Neural cell (in vitro differentiated cells): ENCODE measurements around the gene LHFPL4. TPM values are rescaled to one million over a fixed set of nuclear protein-coding genes. Genes with fewer than 3 reads are reported as not detected.

ENCODE experiments used
- H2AFZ ChIP-seq: fragments of 200-600, 300-800 bp; sonication (generic), shearing (Covaris generic); 2 replicates; pipeline ENCODE4 v1.6.0; 2014; ENCODE audit warnings: low read depth, mild to moderate bottlenecking, antibody characterized with exemption, low read length, moderate library complexity
- H3F3A ChIP-seq: fragments of 200-600 bp; shearing (Covaris generic); 2 replicates; pipeline ENCODE4 v1.6.1; 2016; ENCODE audit warnings: mild to moderate bottlenecking, moderate library complexity, mixed read lengths, antibody characterized with exemption, low read length; ENCODE audit not compliant: insufficient read depth, poor library complexity, severe bottlenecking
- H3K27ac ChIP-seq: fragments of 200-600, 300-800 bp; sonication (generic), shearing (Covaris generic); 2 replicates; pipeline ENCODE4 v1.5.1; 2014; ENCODE audit warnings: mild to moderate bottlenecking, low read length, moderate library complexity
- H3K27me3 ChIP-seq: fragments of 300-800, 200-600 bp; sonication (generic), shearing (Covaris generic); 2 replicates; pipeline ENCODE4 v1.6.0; 2014; ENCODE audit warnings: mild to moderate bottlenecking, low read depth, low read length, moderate library complexity; ENCODE audit not compliant: insufficient read depth
- H3K36me3 ChIP-seq: fragments of 300-800, 200-600 bp; sonication (generic), shearing (Covaris generic); 2 replicates; pipeline ENCODE4 v1.5.1; 2014; ENCODE audit warnings: mild to moderate bottlenecking, antibody characterized with exemption, low read length, moderate library complexity; ENCODE audit not compliant: insufficient read depth
- H3K4me2 ChIP-seq: fragments of 300-800, 200-600 bp; sonication (generic), shearing (Covaris generic); 2 replicates; pipeline ENCODE4 v1.6.0; 2014; ENCODE audit warnings: mild to moderate bottlenecking, low read length
- H3K4me3 ChIP-seq: fragments of 300-800, 200-600 bp; sonication (generic), shearing (Covaris generic); 2 replicates; pipeline ENCODE4 v1.5.1; 2014; ENCODE audit warnings: mild to moderate bottlenecking, low read length, moderate library complexity
- H3K79me2 ChIP-seq: fragments of 200-600 bp; shearing (Covaris generic); replicated peaks from 2 replicates; pipeline ENCODE4 v1.6.0; 2014; ENCODE audit warnings: mild to moderate bottlenecking, low read length, moderate library complexity; ENCODE audit not compliant: insufficient read depth
- H3K9ac ChIP-seq: fragments of 300-800, 200-600 bp; sonication (generic), shearing (Covaris generic); 2 replicates; pipeline ENCODE4 v1.6.1; 2016; ENCODE audit warnings: mild to moderate bottlenecking, low read length, mixed read lengths
- H3K9me2 ChIP-seq: fragments of 200-600 bp; shearing (Covaris generic); 2 replicates; pipeline ENCODE4 v1.6.1; 2016; ENCODE audit warnings: mild to moderate bottlenecking, low read length, mixed read lengths; ENCODE audit not compliant: insufficient read depth
- H3K9me3 ChIP-seq: fragments of 200-600, 300-800 bp; sonication (generic), shearing (Covaris generic); 2 replicates; pipeline ENCODE4 v1.6.1; 2016; ENCODE audit warnings: mild to moderate bottlenecking, mixed run types, low read length, moderate library complexity, mixed read lengths
- H4K20me1 ChIP-seq: fragments of 200-600 bp; shearing (Covaris generic); 2 replicates; pipeline ENCODE4 v1.6.1; 2016; ENCODE audit warnings: mild to moderate bottlenecking, mixed run types; ENCODE audit not compliant: insufficient read depth
- CTCF ChIP-seq: fragments of 450-650 bp; IDR thresholded peaks from 2 replicates; pipeline ENCODE4 v1.5.1; 2014; ENCODE audit warnings: antibody characterized with exemption, mild to moderate bottlenecking, moderate library complexity; ENCODE audit not compliant: poor library complexity, severe bottlenecking
- EP300 ChIP-seq: fragments of 450-650 bp; conservative IDR thresholded peaks from 2 replicates; pipeline ENCODE4 v1.6.1; 2014; ENCODE audit warnings: antibody characterized with exemption, mild to moderate bottlenecking, moderate library complexity; ENCODE audit not compliant: poor library complexity, severe bottlenecking
- EZH2 ChIP-seq: fragments of 200-600, 300-800 bp; shearing (Covaris generic), sonication (generic); IDR thresholded peaks from 2 replicates; pipeline ENCODE4 v1.6.1; 2014; ENCODE audit warnings: antibody characterized with exemption, low read length, borderline replicate concordance, mild to moderate bottlenecking; ENCODE audit not compliant: insufficient read depth, poor library complexity, severe bottlenecking
- MXI1 ChIP-seq: fragments of 450-650 bp; conservative IDR thresholded peaks from 2 replicates; pipeline ENCODE4 v1.6.1; 2014; ENCODE audit warnings: antibody characterized with exemption, mild to moderate bottlenecking; ENCODE audit not compliant: poor library complexity, severe bottlenecking
- POLR2AphosphoS5 ChIP-seq: IDR thresholded peaks from 2 replicates; pipeline ENCODE4 v1.6.1; 2012
- RAD21 ChIP-seq: fragments of 450-650 bp; conservative IDR thresholded peaks from 2 replicates; pipeline ENCODE4 v1.6.1; 2014; ENCODE audit warnings: antibody characterized with exemption, mild to moderate bottlenecking, moderate library complexity
- REST ChIP-seq: IDR thresholded peaks from 2 replicates; pipeline ENCODE4 v1.6.1; 2012; ENCODE audit warnings: borderline replicate concordance
- SMC3 ChIP-seq: fragments of 450-650 bp; conservative IDR thresholded peaks from 2 replicates; pipeline ENCODE4 v1.6.1; 2014; ENCODE audit warnings: antibody characterized with exemption, mild to moderate bottlenecking, moderate library complexity; ENCODE audit not compliant: poor library complexity
- TAF1 ChIP-seq: IDR thresholded peaks from 2 replicates; pipeline ENCODE4 v1.6.1; 2012; ENCODE audit warnings: low read depth
- polyA plus RNA-seq: library from polyadenylated mRNA; depleted of rRNA; stranded (reverse); fragments of >200 nt; gene quantifications from 2 replicates; pipeline ENCODE4 v1.2.3, GENCODE V29; 2014

LHFPL4 gene
- polyA plus RNA-seq, 1 donor from 2014 or later, result 37.4 TPM

DNA sequence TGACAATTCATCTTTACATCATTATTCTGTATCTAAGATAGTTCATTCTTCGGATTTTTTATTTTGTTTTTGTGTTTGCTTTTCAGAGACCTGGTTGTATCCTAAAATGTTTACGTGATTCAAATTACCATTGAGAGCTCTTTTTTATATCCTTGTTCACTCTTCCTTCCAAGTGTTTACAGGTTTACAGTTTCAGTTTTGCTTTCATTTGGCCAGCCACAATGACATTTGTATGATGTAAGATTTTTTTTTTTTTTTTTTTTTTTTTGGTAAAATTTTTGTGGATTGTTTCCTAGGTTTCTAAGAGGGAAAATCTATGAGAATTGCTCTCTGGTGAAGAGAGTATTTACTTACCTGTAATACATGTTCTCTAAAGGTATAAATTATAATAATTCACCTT, 101.2 kb downstream of the LHFPL4 start:
- no peak overlapping the region for H3K9ac ChIP-seq
- no peaks in the 10 kb centered on the region for H4K20me1 ChIP-seq
- no peak for TF ChIP-seq RAD21
- no peak for TF ChIP-seq EP300
- TF ChIP-seq TAF1, result no peak
- no peak for TF ChIP-seq MXI1
- TF ChIP-seq CTCF, result no peak
- no peak for TF ChIP-seq EZH2
- TF ChIP-seq POLR2AphosphoS5, result no peak
- no peak for TF ChIP-seq REST
- no peak for TF ChIP-seq SMC3
- no peaks in the 10 kb centered on the region for H3F3A ChIP-seq
- H3K9me3 ChIP-seq, result no peaks in the 10 kb centered on the region
- no peak overlapping the region for H2AFZ ChIP-seq
- no peaks in the 10 kb centered on the region for H3K27me3 ChIP-seq
- H3K4me3 ChIP-seq, result no peak overlapping the region
- H3K9me2 ChIP-seq, result no peaks in the 10 kb centered on the region
- H3K27ac ChIP-seq, result no peak overlapping the region
- H3K36me3 ChIP-seq, result peaks cover 28% of the 10 kb centered on the region
- H3K4me2 ChIP-seq, result no peak overlapping the region
- no peaks in the 10 kb centered on the region for H3K79me2 ChIP-seq

DNA sequence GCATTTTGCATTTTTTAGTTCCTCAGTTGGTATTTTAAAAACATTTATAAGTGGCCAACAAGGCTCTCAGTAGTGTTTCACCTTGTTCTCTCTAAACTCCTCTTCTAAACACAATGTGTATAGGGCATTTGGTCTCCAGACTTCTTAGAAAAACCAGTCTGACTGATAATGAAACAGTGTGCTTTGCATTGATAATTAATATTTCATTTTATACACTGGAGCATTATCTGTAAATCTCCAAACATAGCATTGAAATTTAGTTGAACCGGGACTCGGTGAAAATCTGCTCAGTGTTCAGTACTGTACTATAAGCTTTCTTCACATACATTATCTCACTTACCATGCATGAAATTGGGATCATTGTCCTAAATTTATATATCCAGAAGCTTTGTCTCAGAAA, 102.6 kb downstream of the LHFPL4 start:
- H3K9me3 ChIP-seq, result no peaks in the 10 kb centered on the region
- no peak overlapping the region for H2AFZ ChIP-seq
- no peak overlapping the region for H3K4me2 ChIP-seq
- no peaks in the 10 kb centered on the region for H3K79me2 ChIP-seq
- no peaks in the 10 kb centered on the region for H3K27me3 ChIP-seq
- H3K27ac ChIP-seq, result no peak overlapping the region
- H3K36me3 ChIP-seq, result peaks cover 28% of the 10 kb centered on the region
- no peak overlapping the region for H3K9ac ChIP-seq
- TF ChIP-seq POLR2AphosphoS5 (no peak), EP300 (no peak), EZH2 (no peak), CTCF (no peak), REST (no peak), TAF1 (no peak), SMC3 (no peak), RAD21 (no peak), MXI1 (no peak)
- no peaks in the 10 kb centered on the region for H3F3A ChIP-seq
- no peak overlapping the region for H3K4me3 ChIP-seq
- no peaks in the 10 kb centered on the region for H4K20me1 ChIP-seq
- H3K9me2 ChIP-seq, result no peaks in the 10 kb centered on the region
